Liver (tissue), 3 donors: ENCODE results near the gene COL5A1.

Experiments
- JUND ChIP-seq, 2 donors: IDR thresholded peaks; 2 replicates each; pipeline ENCODE4 v1.6.1; 2016; ENCODE audit warnings: antibody characterized with exemption in 2 of 2
- REST ChIP-seq: IDR thresholded peaks from 2 replicates; pipeline ENCODE4 v1.6.1; 2016; ENCODE audit warnings: antibody characterized with exemption, mild to moderate bottlenecking
- TF ChIP-seq, protein P1 (sequence below): fragments of 150-350 bp; IDR thresholded peaks from 2 replicates; pipeline ENCODE4 v1.5.1; 2017; ENCODE audit warnings: improper control_type of control experiment, low read depth, low read length; ENCODE audit not compliant: missing input control
- TF ChIP-seq, protein P2 (sequence below): IDR thresholded peaks from 2 replicates; pipeline ENCODE4 v1.6.1; 2016; ENCODE audit warnings: antibody characterized with exemption
- donor health status: healthy.
- donor health status: healthy.

GRCh38 chr9:134739660-134739968 is 98.0 kb downstream of the COL5A1 start:
- TF ChIP-seq REST (no peak), JUND (IDR thresholded peaks at IDR 0.05) (no peak)
- TF ChIP-seq, protein P1, sequence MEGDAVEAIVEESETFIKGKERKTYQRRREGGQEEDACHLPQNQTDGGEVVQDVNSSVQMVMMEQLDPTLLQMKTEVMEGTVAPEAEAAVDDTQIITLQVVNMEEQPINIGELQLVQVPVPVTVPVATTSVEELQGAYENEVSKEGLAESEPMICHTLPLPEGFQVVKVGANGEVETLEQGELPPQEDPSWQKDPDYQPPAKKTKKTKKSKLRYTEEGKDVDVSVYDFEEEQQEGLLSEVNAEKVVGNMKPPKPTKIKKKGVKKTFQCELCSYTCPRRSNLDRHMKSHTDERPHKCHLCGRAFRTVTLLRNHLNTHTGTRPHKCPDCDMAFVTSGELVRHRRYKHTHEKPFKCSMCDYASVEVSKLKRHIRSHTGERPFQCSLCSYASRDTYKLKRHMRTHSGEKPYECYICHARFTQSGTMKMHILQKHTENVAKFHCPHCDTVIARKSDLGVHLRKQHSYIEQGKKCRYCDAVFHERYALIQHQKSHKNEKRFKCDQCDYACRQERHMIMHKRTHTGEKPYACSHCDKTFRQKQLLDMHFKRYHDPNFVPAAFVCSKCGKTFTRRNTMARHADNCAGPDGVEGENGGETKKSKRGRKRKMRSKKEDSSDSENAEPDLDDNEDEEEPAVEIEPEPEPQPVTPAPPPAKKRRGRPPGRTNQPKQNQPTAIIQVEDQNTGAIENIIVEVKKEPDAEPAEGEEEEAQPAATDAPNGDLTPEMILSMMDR: no peak
- TF ChIP-seq, protein P2, sequence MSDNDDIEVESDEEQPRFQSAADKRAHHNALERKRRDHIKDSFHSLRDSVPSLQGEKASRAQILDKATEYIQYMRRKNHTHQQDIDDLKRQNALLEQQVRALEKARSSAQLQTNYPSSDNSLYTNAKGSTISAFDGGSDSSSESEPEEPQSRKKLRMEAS: no peak
